GM19240 (cell line): Measurements from ENCODE around the gene FGF14.

Experiments
- DNase-seq: peaks from one replicate; pipeline ENCODE4 v3.0.0; 2011; ENCODE audit warnings: low spot score; ENCODE audit not compliant: insufficient read length

The FGF14 gene

GRCh38 chr13:102255409-102255808 is 146.4 kb downstream of the FGF14 start:
- no peak for DNase-seq

- DNase-seq, result no peak
These were observed 150.0 kb downstream of the FGF14 start for GRCh38 chr13:102251817-102252216.

- no peak for DNase-seq
These were observed 151.4 kb downstream of the FGF14 start for GRCh38 chr13:102250448-102250847.

GRCh38 chr13:102244607-102245227 is 157.1 kb downstream of the FGF14 start:
- DNase-seq, result no peak

GRCh38 chr13:102240110-102240509 is 161.7 kb downstream of the FGF14 start:
- DNase-seq, result no peak

- DNase-seq, result no peak
These were observed 164.6 kb downstream of the FGF14 start for GRCh38 chr13:102237230-102237629.

- DNase-seq, result no peak
These were observed 165.0 kb downstream of the FGF14 start for GRCh38 chr13:102236830-102237229.

- no peak for DNase-seq
These were observed 165.5 kb downstream of the FGF14 start for GRCh38 chr13:102236341-102236740.

GRCh38 chr13:102235689-102236088 is 166.2 kb downstream of the FGF14 start:
- no peak for DNase-seq

GRCh38 chr13:102234618-102235017 is 167.2 kb downstream of the FGF14 start:
- DNase-seq, result no peak

- DNase-seq, result no peak
These were observed 168.2 kb downstream of the FGF14 start for GRCh38 chr13:102233566-102234208.

- no peak for DNase-seq
These were observed 170.4 kb downstream of the FGF14 start for GRCh38 chr13:102231479-102231878.

- DNase-seq, result no peak
These were observed 174.1 kb downstream of the FGF14 start for GRCh38 chr13:102227741-102228140.

GRCh38 chr13:102226591-102226990 is 175.3 kb downstream of the FGF14 start:
- no peak for DNase-seq

GRCh38 chr13:102225892-102226291 is 176.0 kb downstream of the FGF14 start:
- DNase-seq, result no peak

GRCh38 chr13:102220681-102221228 is 181.1 kb downstream of the FGF14 start:
- no peak for DNase-seq

- DNase-seq, result no peak
These were observed 186.9 kb downstream of the FGF14 start for GRCh38 chr13:102214956-102215355.

GRCh38 chr13:102212729-102213128 is 189.1 kb downstream of the FGF14 start:
- DNase-seq, result no peak

- DNase-seq, result no peak
These were observed 193.5 kb downstream of the FGF14 start for GRCh38 chr13:102208347-102208746.

- DNase-seq, result no peak
These were observed 194.0 kb downstream of the FGF14 start for GRCh38 chr13:102207680-102208342.

- no peak for DNase-seq
These were observed 198.1 kb downstream of the FGF14 start for GRCh38 chr13:102203718-102204117.
